Heart left ventricle (tissue), 16 donors: ENCODE data around the gene HCST. TPM values are rescaled to one million over a fixed set of nuclear protein-coding genes. Genes with fewer than 3 reads are reported as not detected.
A peak's percentile ranks its signal among the peaks of the same experiment; 100 is the strongest.

Experiments used
- ATAC-seq, 4 donors: fragments of 200-7000 bp; cut with Tn5 transposase; one replicate each; pipeline ENCODE4 v1.9.1; 2020 to 2022; ENCODE audit warnings: moderate library complexity in 4 of 4, mild to moderate bottlenecking in 3 of 4, moderate number of reproducible peaks in 1 of 4
- DNase-seq, 5 donors: peaks; one replicate each; pipeline ENCODE4 v3.0.0-alpha.2; 2020
- H3K27ac ChIP-seq, 12 donors: fragments of 200-600 bp; sonication (generic) in 4 of 12; one replicate each; pipeline versions ENCODE4 v1.5.0 to v1.8.0; 2016 to 2022; ENCODE audit warnings: mild to moderate bottlenecking in 2 of 12
- H3K27me3 ChIP-seq, 9 donors: fragments of 200-600 bp; sonication (generic) in 2 of 9; one replicate each; pipeline versions ENCODE4 v1.5.1 to v1.8.0; 2016 to 2022; ENCODE audit warnings: mild to moderate bottlenecking in 3 of 9
- H3K36me3 ChIP-seq, 9 donors: fragments of 200-600 bp; sonication (generic) in 2 of 9; one replicate each; pipeline versions ENCODE4 v1.5.0 to v1.8.0; 2018 to 2022; ENCODE audit warnings: mild to moderate bottlenecking in 2 of 9
- H3K4me1 ChIP-seq, 12 donors: fragments of 200-600 bp; sonication (generic) in 4 of 12; one replicate each; pipeline versions ENCODE4 v1.5.0 to v1.8.0; 2016 to 2022; ENCODE audit warnings: mild to moderate bottlenecking in 3 of 12
- H3K4me3 ChIP-seq, 12 donors: fragments of 200-600 bp; sonication (generic) in 4 of 12; one replicate each; pipeline versions ENCODE4 v1.5.0 to v1.8.0; 2017 to 2022; ENCODE audit warnings: mild to moderate bottlenecking in 9 of 12, moderate library complexity in 4 of 12
- H3K9me3 ChIP-seq, 12 donors: fragments of 200-600 bp; sonication (generic) in 4 of 12; one replicate each; pipeline versions ENCODE4 v1.5.0 to v1.8.0; 2016 to 2022; ENCODE audit warnings: mild to moderate bottlenecking in 1 of 12
- POLR2A ChIP-seq, 2 donors: fragments of 450-650 bp; IDR thresholded peaks; one replicate each; pipeline ENCODE4 v1.6.1; 2017; ENCODE audit warnings: antibody characterized with exemption in 2 of 2, mild to moderate bottlenecking in 2 of 2, moderate library complexity in 2 of 2
- WGBS, 4 donors: extraction: QIAGEN DNeasy Blood & Tissue Kit in 2 of 4; methylation state at CpG; one replicate each; pipeline versions ENCODE4 v1.1.5 to v1.1.7; 2013 to 2018; 5-methylcytosine and 5-hydroxymethylcytosine counted together
- intact Hi-C, 10 donors: fragments of 100-400 bp; cut with DNase I; formaldehyde crosslinking; loops; one replicate each; pipeline versions ENCODE4 v1.11.1 to v1.14.2; 2022
- polyA plus RNA-seq, 2 donors: library from polyadenylated mRNA; stranded (reverse); fragments of 200-250 nt; gene quantifications; one replicate each; pipeline ENCODE4 v1.2.3, GENCODE V29; 2013
- total RNA-seq, 9 donors: library from RNA; depleted of rRNA in 2 of 9; stranded (reverse); fragments of >200 nt in 2 of 9; fragmentation: NEBNext Ultra II Directional in 3 of 9; extraction: Animal tissue kit (Norgen Biotek cat#: 25700) in 3 of 9; gene quantifications; one replicate each; pipeline versions ENCODE4 v1.1.0 to v1.2.4, GENCODE V29; 2016 to 2023
- TF ChIP-seq, protein P1 (sequence below), 12 donors: fragments of 200-600 bp; sonication (generic) in 4 of 12; IDR thresholded peaks; one replicate each; pipeline versions ENCODE4 v1.5.0 to v1.8.0; 2018 to 2022; ENCODE audit warnings: antibody characterized with exemption in 12 of 12, mild to moderate bottlenecking in 5 of 12
- donor health status: ischemic (EF 13 %, LVEDD 7.1; RV severe dilation, severe dysfunction).
- donor health status: healthy with polysubstance abuse.
- donor health status: DM: no; HTN: yes; CAD: no.
- donor health status: DM: no; HTN: no; CAD: no.
- donor health status: ischemic (EF 25% LVEDD 6.9; RV normal size, moderate dysfunction).
- donor health status: ischemic (EF 25% LVEDD 5.7; RV mildly dilated, moderate dysfunction).
- donor health status: healthy.
- donor health status: DM: yes; HTN: yes; CAD: no.
- donor health status: ischemic (EF 35%, LVEDD 5.7; RV mildly dilated, moderate dysfunction).
- donor health status: nonischemic (EF 11% LVEDD 7.7; RV severe dilation, severe dysfunction).
- donor health status: DM: yes; HTN: yes; CAD: no.
- donor health status: PGD.
- donor health status: ischemic (EF 29% LVEDD 5.4; RV normal size, mild dysfunction).
- donor health status: nonischemic (EF 23%, LVEDD 6.1; RV moderate dilation, normal function).

HCST gene
- total and polyA plus RNA-seq, 11 donors, result 2.3 to 31.7 (median 4.7) TPM; not detected in 1

DNA sequence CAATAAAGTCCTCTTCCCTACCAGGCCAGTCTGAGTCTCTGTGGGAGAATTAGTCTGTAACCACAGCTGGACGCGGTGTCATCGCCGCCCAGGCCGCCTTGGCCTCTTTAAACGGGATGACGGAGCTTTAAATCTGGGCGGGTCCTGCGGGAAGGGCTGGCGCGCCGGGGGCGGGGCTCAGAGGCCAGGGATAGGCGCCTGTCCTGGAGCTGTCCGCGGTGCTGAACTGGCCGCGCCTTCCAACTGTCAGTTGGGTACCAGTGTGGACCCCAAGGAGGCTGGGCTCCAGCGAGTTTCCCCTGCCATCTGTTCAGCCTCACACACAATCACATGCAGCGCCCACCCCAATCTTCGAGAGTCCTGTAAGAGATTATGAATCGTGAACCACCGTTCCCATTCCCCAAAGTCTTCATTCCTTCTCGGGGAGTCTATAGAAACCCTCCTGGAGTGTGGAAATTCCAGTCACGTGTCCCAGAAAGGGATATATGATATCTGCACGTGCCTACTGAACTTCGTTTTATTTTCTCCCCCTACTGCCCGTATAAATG, 22.5 kb upstream of the HCST start:
- no peak overlapping the region for H3K27ac ChIP-seq
- H3K4me3 ChIP-seq, result no peak overlapping the region
- intact Hi-C loops, result loop anchor here in 5 of 10 donors (5.0 to 10.0 kb wide), 3 partner anchors 52 to 105 kb away; partner anchors contain the start of gene ARHGAP33 (in 1 of the 5)
- WGBS, 4 donors, result 2 to 3% (median 2%) methylated on average over 18 to 28 of the region's 28 CpGs
- ATAC-seq, result peak; percentile 94 to 99 (median 95)
- DNase-seq, result peak; percentile 91 to 95 (median 92)
- peaks cover 0 to 8% (median 0%) of the 10 kb centered on the region in 12 donors for H3K4me1 ChIP-seq
- TF ChIP-seq, protein P1, sequence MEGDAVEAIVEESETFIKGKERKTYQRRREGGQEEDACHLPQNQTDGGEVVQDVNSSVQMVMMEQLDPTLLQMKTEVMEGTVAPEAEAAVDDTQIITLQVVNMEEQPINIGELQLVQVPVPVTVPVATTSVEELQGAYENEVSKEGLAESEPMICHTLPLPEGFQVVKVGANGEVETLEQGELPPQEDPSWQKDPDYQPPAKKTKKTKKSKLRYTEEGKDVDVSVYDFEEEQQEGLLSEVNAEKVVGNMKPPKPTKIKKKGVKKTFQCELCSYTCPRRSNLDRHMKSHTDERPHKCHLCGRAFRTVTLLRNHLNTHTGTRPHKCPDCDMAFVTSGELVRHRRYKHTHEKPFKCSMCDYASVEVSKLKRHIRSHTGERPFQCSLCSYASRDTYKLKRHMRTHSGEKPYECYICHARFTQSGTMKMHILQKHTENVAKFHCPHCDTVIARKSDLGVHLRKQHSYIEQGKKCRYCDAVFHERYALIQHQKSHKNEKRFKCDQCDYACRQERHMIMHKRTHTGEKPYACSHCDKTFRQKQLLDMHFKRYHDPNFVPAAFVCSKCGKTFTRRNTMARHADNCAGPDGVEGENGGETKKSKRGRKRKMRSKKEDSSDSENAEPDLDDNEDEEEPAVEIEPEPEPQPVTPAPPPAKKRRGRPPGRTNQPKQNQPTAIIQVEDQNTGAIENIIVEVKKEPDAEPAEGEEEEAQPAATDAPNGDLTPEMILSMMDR (IDR thresholded peaks at IDR 0.05), result no peak
- TF ChIP-seq POLR2A (IDR thresholded peaks at IDR 0.05), result no peak
- no peaks in the 10 kb centered on the region for H3K9me3 ChIP-seq
- H3K36me3 ChIP-seq, result no peaks in the 10 kb centered on the region
- H3K27me3 ChIP-seq, result no peaks in the 10 kb centered on the region

GRCh38 chr19:35882114-35882832, 20.1 kb upstream of the HCST start:
- Histone ChIP-seq H3K4me3 (no peak overlapping the region), H3K36me3 (peaks cover 0 to 6% (median 0%) of the 10 kb centered on the region in 9 donors), H3K4me1 (peaks cover 0 to 8% (median 0%) of the 10 kb centered on the region in 12 donors), H3K27ac (no peak overlapping the region), H3K27me3 (no peaks in the 10 kb centered on the region), H3K9me3 (no peaks in the 10 kb centered on the region)
- TF ChIP-seq POLR2A (IDR thresholded peaks at IDR 0.05), result no peak
- TF ChIP-seq, protein P1 (IDR thresholded peaks at IDR 0.05), result peak; percentile 33 to 72 (median 60)
- peak in 1 of 5 donors; percentile 39 for DNase-seq
- intact Hi-C loops, result loop anchor here (1.0 to 10.0 kb wide), 5 partner anchors 49 to 107 kb away; partner anchors contain the start of gene ARHGAP33 (in 1 of the 10)
- ATAC-seq, result peak in 2 of 4 donors; percentile 40 to 44
- 21 to 28% (median 25%) methylated on average over 8 of the region's 8 CpGs for WGBS, 4 donors

- H3K27ac ChIP-seq, result no peak overlapping the region
- H3K27me3 ChIP-seq, result no peaks in the 10 kb centered on the region
- H3K4me1 ChIP-seq, result peaks cover 0 to 8% (median 0%) of the 10 kb centered on the region in 12 donors
- WGBS, 4 donors, result 64 to 83% (median 70%) methylated on average over 2 of the region's 2 CpGs
- DNase-seq, result no peak
- no peaks in the 10 kb centered on the region for H3K9me3 ChIP-seq
- intact Hi-C loops, result loop anchor here in 6 of 10 donors (2.0 to 10.0 kb wide), 3 partner anchors 47 to 109 kb away; partner anchors contain the start of gene ARHGAP33 (in 1 of the 6)
- H3K36me3 ChIP-seq, result peaks cover 0 to 22% (median 13%) of the 10 kb centered on the region in 9 donors
- no peak for TF ChIP-seq POLR2A (IDR thresholded peaks at IDR 0.05)
- TF ChIP-seq, protein P1 (IDR thresholded peaks at IDR 0.05), result no peak
- no peak overlapping the region for H3K4me3 ChIP-seq
- no peak for ATAC-seq
Observed at GRCh38 chr19:35883882-35884281, 18.4 kb upstream of the HCST start.

DNA sequence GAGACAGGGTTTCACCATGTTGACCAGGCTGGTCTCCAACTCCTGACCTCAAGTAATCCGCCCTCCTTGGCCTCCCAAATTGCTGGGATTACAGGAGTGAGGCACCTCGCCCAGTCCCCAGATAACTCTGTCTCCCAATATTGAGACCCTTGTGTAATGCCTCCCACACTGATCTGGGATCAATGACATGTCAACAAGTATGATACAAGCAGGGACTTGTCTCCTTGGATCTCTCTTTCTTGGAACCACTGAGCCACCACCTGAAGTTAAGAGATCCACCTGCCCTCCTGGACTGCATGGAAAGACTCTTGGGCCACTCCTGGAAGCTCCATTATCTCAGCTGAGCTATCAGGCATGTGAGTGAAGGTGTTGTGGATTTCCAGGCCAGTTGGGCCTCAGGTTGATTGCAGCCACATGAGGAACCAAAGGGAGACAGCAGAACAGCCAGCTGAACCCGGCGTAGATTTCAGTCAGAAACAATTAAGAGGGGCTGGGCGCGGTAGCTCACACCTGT, 17.0 kb upstream of the HCST start:
- 88 to 95% (median 92%) methylated on average over 6 of the region's 6 CpGs for WGBS, 4 donors
- DNase-seq (no peak), ATAC-seq (no peak)
- Histone ChIP-seq H3K27me3 (no peaks in the 10 kb centered on the region), H3K4me3 (no peak overlapping the region), H3K9me3 (no peaks in the 10 kb centered on the region), H3K4me1 (no peaks in the 10 kb centered on the region), H3K36me3 (peaks cover 0 to 36% (median 24%) of the 10 kb centered on the region in 9 donors), H3K27ac (no peak overlapping the region)
- no peak for TF ChIP-seq POLR2A (IDR thresholded peaks at IDR 0.05)
- TF ChIP-seq, protein P1 (IDR thresholded peaks at IDR 0.05), result no peak
- intact Hi-C loops, result loop anchor here in 1 of 10 donors (10.0 kb wide), 1 partner anchor 110 kb away; the partner anchor contains the start of gene ARHGAP33
